Upper lobe of left lung (tissue), 4 donors: ENCODE results near the gene IL4R.

ENCODE experiments used
- CTCF ChIP-seq, 6 experiments: fragments of 450-650 bp in 4 of 6; fragments of 200-600 bp in 2 of 6; sonication (generic) in 2 of 6; IDR thresholded peaks; one replicate each; pipeline ENCODE4 v1.5.1; 2016 to 2019; ENCODE audit warnings: antibody characterized with exemption in 6 of 6
- EP300 ChIP-seq, 4 donors: sonication (generic); formaldehyde crosslinking; IDR thresholded peaks; one replicate each; pipeline ENCODE4 v1.5.1; 2017; ENCODE audit warnings: antibody characterized with exemption in 4 of 4, control low read depth in 2 of 4
- POLR2A ChIP-seq, 4 donors: fragments of 450-650 bp; IDR thresholded peaks; one replicate each; pipeline ENCODE4 v1.5.1; 2016 to 2017; ENCODE audit warnings: antibody characterized with exemption in 4 of 4, mild to moderate bottlenecking in 2 of 4

GRCh38 chr16:27394516-27394915 is 80.7 kb downstream of the IL4R start:
- no peak for TF ChIP-seq CTCF (IDR thresholded peaks at IDR 0.05)
- no peak for TF ChIP-seq POLR2A (IDR thresholded peaks at IDR 0.05)
- TF ChIP-seq EP300 (IDR thresholded peaks at IDR 0.05), result no peak
